SK-N-SH (cell line): ENCODE data around the gene GRAP.

Experiments used
- ELF1 ChIP-seq: IDR thresholded peaks from 2 replicates; pipeline ENCODE4 v1.4.0; 2012
- EP300 ChIP-seq, 2 experiments: IDR thresholded peaks; 2 replicates each; pipeline versions ENCODE4 v1.4.0 to v1.6.1; 2012; ENCODE audit warnings: borderline replicate concordance in 1 of 2, low read depth in 1 of 2, low read length in 1 of 2
- FOSL2 ChIP-seq: IDR thresholded peaks from 2 replicates; pipeline ENCODE4 v1.4.0; 2012; ENCODE audit warnings: low read depth, mild to moderate bottlenecking, moderate library complexity, borderline replicate concordance
- FOXJ3 ChIP-seq: sonication (generic); formaldehyde crosslinking; IDR thresholded peaks from 2 replicates; pipeline ENCODE4 v1.5.1; 2020; ENCODE audit warnings: mild to moderate bottlenecking, missing genetic modification reagents
- FOXM1 ChIP-seq: IDR thresholded peaks from 2 replicates; pipeline ENCODE4 v1.4.0; 2012; ENCODE audit warnings: low read depth, mild to moderate bottlenecking
- GABPA ChIP-seq: IDR thresholded peaks from 2 replicates; pipeline ENCODE4 v1.4.0; 2012; ENCODE audit warnings: low read depth, mild to moderate bottlenecking
- MXI1 ChIP-seq: IDR thresholded peaks from 2 replicates; pipeline ENCODE4 v1.6.1; 2012; ENCODE audit warnings: mild to moderate bottlenecking, low read depth, low read length, improper control_type of control experiment
- POLR2AphosphoS5 ChIP-seq: IDR thresholded peaks from 2 replicates; pipeline ENCODE4 v1.6.1; 2012; ENCODE audit warnings: low read depth, low read length
- RAD21 ChIP-seq: IDR thresholded peaks from 2 replicates; pipeline ENCODE4 v1.6.1; 2012; ENCODE audit warnings: mild to moderate bottlenecking, low read length
- RXRA ChIP-seq: IDR thresholded peaks from 2 replicates; pipeline ENCODE4 v1.4.0; 2012; ENCODE audit warnings: low read depth, mild to moderate bottlenecking, borderline replicate concordance
- TAF1 ChIP-seq: IDR thresholded peaks from 2 replicates; pipeline ENCODE4 v1.6.1; 2012; ENCODE audit warnings: low read depth, mild to moderate bottlenecking, low read length, moderate library complexity, borderline replicate concordance
- TF ChIP-seq, protein P1 (sequence below): IDR thresholded peaks from 2 replicates; pipeline ENCODE4 v1.4.0; 2012; ENCODE audit warnings: low read depth, borderline replicate concordance
- TF ChIP-seq, protein P2 (sequence below): fragments of 200-600 bp; sonication (generic); IDR thresholded peaks from 2 replicates; pipeline ENCODE4 v1.6.1; 2017; ENCODE audit warnings: antibody characterized with exemption, mild to moderate bottlenecking, moderate library complexity

DNA sequence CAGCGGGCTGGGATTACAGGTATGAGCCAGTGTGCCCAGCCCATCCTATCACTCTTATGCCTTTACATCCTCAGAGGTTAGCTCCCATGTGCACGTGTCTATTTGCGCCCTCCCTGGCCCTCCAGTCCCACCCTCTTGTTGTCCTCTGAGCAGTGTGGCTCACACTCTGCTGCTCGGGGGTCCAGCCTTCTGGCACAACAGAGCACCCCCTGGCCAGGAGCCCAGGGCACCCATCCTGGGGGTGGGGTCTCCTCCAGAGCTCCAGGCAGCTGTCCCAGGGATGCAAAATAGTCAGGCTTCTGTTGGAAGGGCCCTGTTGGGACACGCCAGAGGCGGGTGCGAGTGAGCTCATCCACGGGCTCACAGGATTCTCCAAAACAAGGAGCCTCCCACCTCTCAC, 30.5 kb downstream of the GRAP start:
- TF ChIP-seq RXRA (no peak), RAD21 (no peak), GABPA (no peak), ELF1 (no peak), FOSL2 (no peak), POLR2AphosphoS5 (no peak), MXI1 (no peak), FOXM1 (no peak), EP300 (IDR thresholded peaks at IDR 0.05; ENCODE audit: borderline replicate concordance in 1 of 2, low read depth in 1 of 2, low read length in 1 of 2) (no peak), TAF1 (no peak), FOXJ3 (CRISPR knock-in tag) (no peak)
- TF ChIP-seq, protein P1, sequence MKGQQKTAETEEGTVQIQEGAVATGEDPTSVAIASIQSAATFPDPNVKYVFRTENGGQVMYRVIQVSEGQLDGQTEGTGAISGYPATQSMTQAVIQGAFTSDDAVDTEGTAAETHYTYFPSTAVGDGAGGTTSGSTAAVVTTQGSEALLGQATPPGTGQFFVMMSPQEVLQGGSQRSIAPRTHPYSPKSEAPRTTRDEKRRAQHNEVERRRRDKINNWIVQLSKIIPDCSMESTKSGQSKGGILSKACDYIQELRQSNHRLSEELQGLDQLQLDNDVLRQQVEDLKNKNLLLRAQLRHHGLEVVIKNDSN = no peak
- TF ChIP-seq, protein P2, sequence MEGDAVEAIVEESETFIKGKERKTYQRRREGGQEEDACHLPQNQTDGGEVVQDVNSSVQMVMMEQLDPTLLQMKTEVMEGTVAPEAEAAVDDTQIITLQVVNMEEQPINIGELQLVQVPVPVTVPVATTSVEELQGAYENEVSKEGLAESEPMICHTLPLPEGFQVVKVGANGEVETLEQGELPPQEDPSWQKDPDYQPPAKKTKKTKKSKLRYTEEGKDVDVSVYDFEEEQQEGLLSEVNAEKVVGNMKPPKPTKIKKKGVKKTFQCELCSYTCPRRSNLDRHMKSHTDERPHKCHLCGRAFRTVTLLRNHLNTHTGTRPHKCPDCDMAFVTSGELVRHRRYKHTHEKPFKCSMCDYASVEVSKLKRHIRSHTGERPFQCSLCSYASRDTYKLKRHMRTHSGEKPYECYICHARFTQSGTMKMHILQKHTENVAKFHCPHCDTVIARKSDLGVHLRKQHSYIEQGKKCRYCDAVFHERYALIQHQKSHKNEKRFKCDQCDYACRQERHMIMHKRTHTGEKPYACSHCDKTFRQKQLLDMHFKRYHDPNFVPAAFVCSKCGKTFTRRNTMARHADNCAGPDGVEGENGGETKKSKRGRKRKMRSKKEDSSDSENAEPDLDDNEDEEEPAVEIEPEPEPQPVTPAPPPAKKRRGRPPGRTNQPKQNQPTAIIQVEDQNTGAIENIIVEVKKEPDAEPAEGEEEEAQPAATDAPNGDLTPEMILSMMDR = no peak
